ENCODE results near the gene APOL4.
"Not testable (repeated sequence)": the region's sequence is repeated elsewhere in the genome, so short reads cannot be mapped to it uniquely, and the experiment has no call there.

The APOL4 gene

DNA sequence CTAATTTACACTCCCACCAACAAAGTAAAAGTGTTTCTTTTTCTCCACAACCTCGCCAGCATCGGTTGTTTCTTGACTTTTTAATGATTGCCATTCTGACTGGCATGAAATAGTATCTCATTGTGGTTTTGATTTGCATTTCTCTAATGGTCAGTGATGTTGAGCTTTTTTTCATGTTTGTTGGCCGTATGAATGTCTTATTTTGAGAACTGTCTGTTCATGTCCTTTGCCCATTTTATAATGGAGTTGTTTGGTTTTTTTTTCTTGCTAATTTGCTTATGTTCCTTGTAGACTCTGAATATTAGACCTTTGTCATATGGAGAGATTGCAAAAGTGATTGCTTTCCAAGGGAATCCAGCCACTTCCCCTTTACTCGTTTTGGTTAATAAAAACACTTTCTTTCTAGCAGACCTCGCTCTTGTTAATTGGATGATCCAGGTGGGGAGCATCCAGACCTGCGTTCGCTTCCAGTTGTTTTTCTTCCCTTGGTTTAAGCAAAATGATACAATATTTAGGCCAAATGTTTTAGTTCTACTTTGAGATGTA, 17.1 kb upstream of the APOL4 start:
- TF ChIP-seq, protein P1, sequence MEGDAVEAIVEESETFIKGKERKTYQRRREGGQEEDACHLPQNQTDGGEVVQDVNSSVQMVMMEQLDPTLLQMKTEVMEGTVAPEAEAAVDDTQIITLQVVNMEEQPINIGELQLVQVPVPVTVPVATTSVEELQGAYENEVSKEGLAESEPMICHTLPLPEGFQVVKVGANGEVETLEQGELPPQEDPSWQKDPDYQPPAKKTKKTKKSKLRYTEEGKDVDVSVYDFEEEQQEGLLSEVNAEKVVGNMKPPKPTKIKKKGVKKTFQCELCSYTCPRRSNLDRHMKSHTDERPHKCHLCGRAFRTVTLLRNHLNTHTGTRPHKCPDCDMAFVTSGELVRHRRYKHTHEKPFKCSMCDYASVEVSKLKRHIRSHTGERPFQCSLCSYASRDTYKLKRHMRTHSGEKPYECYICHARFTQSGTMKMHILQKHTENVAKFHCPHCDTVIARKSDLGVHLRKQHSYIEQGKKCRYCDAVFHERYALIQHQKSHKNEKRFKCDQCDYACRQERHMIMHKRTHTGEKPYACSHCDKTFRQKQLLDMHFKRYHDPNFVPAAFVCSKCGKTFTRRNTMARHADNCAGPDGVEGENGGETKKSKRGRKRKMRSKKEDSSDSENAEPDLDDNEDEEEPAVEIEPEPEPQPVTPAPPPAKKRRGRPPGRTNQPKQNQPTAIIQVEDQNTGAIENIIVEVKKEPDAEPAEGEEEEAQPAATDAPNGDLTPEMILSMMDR (IDR thresholded peaks at IDR 0.05; ENCODE audit: extremely low read depth, insufficient read depth, missing control alignments): no peak
- no peak for DNase-seq (ENCODE audit: low spot score)
- in situ Hi-C loops (cut with MboI; ENCODE audit: low pct_unique_long_range_greater_than_20kb, low sequenced_read_pairs, unreplicated experiment): no loop called here

- in situ Hi-C loops (cut with MboI; ENCODE audit: low pct_unique_long_range_greater_than_20kb, low sequenced_read_pairs, unreplicated experiment): no loop called here
- DNase-seq (ENCODE audit: low spot score): no peak
- TF ChIP-seq, protein P1 (IDR thresholded peaks at IDR 0.05; ENCODE audit: extremely low read depth, insufficient read depth, missing control alignments): no peak
Measured at GRCh38 chr22:36215981-36216380, 14.4 kb upstream of the APOL4 start.

GRCh38 chr22:36213586-36213985, 12.0 kb upstream of the APOL4 start:
- in situ Hi-C loops (cut with MboI; ENCODE audit: low pct_unique_long_range_greater_than_20kb, low sequenced_read_pairs, unreplicated experiment): no loop called here
- DNase-seq (ENCODE audit: low spot score): no peak
- TF ChIP-seq, protein P1 (IDR thresholded peaks at IDR 0.05; ENCODE audit: extremely low read depth, insufficient read depth, missing control alignments): no peak

DNA sequence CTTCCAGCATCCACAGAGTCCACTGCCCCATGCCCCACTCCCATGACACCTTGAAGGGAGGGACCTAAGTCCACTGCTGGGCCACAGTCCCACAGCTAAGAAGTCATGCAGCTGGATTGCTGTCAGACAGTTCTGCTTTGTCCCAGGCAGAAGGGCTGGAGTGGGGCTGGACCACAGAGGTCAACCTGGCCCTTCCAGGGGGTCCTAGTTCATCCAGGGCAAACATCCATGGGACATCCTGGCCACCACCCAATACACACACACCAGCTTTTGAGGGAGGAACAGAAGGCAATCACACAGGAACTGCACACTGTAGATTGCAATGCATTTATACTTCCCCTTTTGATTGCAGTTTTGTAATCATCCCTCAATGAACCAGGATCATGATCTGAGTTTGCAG, 11.3 kb upstream of the APOL4 start:
- TF ChIP-seq, protein P1 (IDR thresholded peaks at IDR 0.05; ENCODE audit: extremely low read depth, insufficient read depth, missing control alignments): no peak
- DNase-seq (ENCODE audit: low spot score): no peak
- in situ Hi-C loops (cut with MboI; ENCODE audit: low pct_unique_long_range_greater_than_20kb, low sequenced_read_pairs, unreplicated experiment): no loop called here

- no peak for DNase-seq (ENCODE audit: low spot score)
- in situ Hi-C loops (cut with MboI; ENCODE audit: low pct_unique_long_range_greater_than_20kb, low sequenced_read_pairs, unreplicated experiment): no loop called here
- TF ChIP-seq, protein P1 (IDR thresholded peaks at IDR 0.05; ENCODE audit: extremely low read depth, insufficient read depth, missing control alignments): no peak
Measured at GRCh38 chr22:36211237-36211861, 9.7 kb upstream of the APOL4 start.

DNA sequence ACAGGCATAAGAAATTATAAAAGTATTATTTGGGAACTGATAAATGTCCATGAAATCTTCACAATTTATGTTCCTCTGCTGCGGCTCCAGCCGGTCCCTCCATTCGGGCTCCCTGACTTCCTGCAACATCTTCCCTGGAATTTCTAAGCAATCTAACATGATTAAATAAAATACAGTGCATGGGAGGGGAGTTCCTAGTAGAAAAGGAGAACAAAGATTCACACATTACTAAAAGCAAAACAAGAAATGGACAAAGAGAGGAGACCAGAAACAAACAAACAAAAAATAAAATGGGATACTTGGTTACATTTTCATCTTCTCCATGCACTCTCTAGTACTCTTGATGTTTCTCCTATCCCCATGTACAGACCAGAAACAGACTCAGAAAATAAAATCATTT, 8.6 kb upstream of the APOL4 start:
- in situ Hi-C loops (cut with MboI; ENCODE audit: low pct_unique_long_range_greater_than_20kb, low sequenced_read_pairs, unreplicated experiment): no loop called here
- DNase-seq (ENCODE audit: low spot score): no peak
- TF ChIP-seq, protein P1 (IDR thresholded peaks at IDR 0.05; ENCODE audit: extremely low read depth, insufficient read depth, missing control alignments): no peak

DNA sequence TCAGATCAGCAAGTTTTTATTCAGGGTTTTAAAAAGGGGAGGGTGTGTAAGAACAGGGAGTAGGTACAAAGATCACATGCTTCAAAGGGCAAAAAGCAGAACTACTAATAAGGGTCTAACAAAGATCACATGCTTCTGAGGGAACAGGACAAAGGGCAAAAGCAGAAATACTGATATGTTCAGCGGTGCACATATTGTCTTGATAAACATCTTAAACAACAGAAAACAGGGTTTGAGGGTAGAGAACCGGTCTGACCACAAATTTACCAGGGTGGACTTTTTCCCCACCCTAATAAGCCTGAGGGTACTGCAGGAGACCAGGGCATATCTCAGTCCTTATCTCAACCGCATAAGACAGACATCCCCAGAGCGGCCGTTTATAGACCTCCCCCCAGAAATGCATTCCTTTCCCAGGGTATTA, 7.9 kb upstream of the APOL4 start:
- in situ Hi-C loops (cut with MboI; ENCODE audit: low pct_unique_long_range_greater_than_20kb, low sequenced_read_pairs, unreplicated experiment); DNase-seq (ENCODE audit: low spot score): not testable (repeated sequence)

Data from GM13977 (cell line).